Panc1 (cell line): ENCODE measurements around the gene DIAPH2.

Source experiments
- SIN3A ChIP-seq: IDR thresholded peaks from 2 replicates; pipeline ENCODE4 v1.6.1; 2012; ENCODE audit warnings: low read depth, mild to moderate bottlenecking, low read length, moderate library complexity, borderline replicate concordance; ENCODE audit not compliant: insufficient read depth
- TF ChIP-seq, protein P1 (sequence below): fragments of 450-650 bp; IDR thresholded peaks from 2 replicates; pipeline ENCODE4 v1.5.1; 2017; ENCODE audit warnings: mild to moderate bottlenecking
- TF ChIP-seq, protein P2 (sequence below), 2 experiments: IDR thresholded peaks; 2 replicates each; pipeline ENCODE4 v1.6.1; 2011 to 2012; ENCODE audit warnings: low read depth in 2 of 2, control low read depth in 1 of 2, low read length in 1 of 2, mild to moderate bottlenecking in 1 of 2, moderate library complexity in 1 of 2; ENCODE audit not compliant: insufficient read depth in 1 of 2

DNA sequence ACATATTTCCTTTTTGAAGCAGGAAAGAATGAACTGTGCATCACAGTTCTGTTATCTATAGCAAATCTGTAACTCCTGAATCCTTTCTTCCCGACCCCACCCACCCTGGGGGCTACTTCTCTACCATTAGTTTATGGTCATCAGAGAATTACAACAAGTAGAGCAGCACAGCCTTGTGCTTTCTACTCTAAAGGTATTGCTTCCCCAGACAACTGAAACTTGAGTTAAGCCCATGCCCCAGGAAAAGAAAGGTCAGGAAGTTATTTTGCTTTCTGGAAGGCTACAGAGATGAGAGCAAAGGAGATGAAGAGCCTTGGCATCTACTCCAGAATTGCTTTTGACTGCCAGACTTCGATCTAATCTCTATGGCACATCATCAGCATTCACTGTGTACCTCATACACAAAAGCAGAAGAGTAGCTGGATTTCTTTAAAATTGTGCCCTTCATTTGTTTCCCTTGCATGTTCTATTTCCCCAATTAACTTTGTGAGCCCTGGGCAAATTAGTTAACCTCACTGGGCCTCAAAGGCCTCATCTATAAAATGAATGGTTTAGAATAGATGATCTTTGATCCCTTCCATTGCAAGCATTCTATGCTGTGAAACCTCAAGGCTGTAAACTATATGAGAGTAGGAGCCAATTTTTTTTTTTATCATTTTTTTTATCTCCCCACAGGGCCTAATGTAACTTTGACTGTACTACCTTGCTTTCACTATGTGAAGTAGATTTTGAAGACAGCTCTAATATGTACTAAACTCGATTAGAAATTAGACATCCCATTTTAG is 794.7 kb downstream of the DIAPH2 start:
- TF ChIP-seq, protein P1, sequence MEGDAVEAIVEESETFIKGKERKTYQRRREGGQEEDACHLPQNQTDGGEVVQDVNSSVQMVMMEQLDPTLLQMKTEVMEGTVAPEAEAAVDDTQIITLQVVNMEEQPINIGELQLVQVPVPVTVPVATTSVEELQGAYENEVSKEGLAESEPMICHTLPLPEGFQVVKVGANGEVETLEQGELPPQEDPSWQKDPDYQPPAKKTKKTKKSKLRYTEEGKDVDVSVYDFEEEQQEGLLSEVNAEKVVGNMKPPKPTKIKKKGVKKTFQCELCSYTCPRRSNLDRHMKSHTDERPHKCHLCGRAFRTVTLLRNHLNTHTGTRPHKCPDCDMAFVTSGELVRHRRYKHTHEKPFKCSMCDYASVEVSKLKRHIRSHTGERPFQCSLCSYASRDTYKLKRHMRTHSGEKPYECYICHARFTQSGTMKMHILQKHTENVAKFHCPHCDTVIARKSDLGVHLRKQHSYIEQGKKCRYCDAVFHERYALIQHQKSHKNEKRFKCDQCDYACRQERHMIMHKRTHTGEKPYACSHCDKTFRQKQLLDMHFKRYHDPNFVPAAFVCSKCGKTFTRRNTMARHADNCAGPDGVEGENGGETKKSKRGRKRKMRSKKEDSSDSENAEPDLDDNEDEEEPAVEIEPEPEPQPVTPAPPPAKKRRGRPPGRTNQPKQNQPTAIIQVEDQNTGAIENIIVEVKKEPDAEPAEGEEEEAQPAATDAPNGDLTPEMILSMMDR, result no peak
- TF ChIP-seq, protein P2, sequence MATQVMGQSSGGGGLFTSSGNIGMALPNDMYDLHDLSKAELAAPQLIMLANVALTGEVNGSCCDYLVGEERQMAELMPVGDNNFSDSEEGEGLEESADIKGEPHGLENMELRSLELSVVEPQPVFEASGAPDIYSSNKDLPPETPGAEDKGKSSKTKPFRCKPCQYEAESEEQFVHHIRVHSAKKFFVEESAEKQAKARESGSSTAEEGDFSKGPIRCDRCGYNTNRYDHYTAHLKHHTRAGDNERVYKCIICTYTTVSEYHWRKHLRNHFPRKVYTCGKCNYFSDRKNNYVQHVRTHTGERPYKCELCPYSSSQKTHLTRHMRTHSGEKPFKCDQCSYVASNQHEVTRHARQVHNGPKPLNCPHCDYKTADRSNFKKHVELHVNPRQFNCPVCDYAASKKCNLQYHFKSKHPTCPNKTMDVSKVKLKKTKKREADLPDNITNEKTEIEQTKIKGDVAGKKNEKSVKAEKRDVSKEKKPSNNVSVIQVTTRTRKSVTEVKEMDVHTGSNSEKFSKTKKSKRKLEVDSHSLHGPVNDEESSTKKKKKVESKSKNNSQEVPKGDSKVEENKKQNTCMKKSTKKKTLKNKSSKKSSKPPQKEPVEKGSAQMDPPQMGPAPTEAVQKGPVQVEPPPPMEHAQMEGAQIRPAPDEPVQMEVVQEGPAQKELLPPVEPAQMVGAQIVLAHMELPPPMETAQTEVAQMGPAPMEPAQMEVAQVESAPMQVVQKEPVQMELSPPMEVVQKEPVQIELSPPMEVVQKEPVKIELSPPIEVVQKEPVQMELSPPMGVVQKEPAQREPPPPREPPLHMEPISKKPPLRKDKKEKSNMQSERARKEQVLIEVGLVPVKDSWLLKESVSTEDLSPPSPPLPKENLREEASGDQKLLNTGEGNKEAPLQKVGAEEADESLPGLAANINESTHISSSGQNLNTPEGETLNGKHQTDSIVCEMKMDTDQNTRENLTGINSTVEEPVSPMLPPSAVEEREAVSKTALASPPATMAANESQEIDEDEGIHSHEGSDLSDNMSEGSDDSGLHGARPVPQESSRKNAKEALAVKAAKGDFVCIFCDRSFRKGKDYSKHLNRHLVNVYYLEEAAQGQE (IDR thresholded peaks at IDR 0.05; ENCODE audit: insufficient read depth in 1 of 2, low read depth in 2 of 2, low read length in 1 of 2), result no peak
- no peak for TF ChIP-seq SIN3A
